OCI-LY7 (cell line): ENCODE data around the gene PTGER4.
"Not testable (repeated sequence)": the region's sequence is repeated elsewhere in the genome, so short reads cannot be mapped to it uniquely, and the experiment has no call there.

Source experiments
- EZH2phosphoT487 ChIP-seq: fragments of 200-600 bp; sonication (generic); IDR thresholded peaks from 2 replicates; pipeline ENCODE4 v1.6.1; 2018; ENCODE audit warnings: low read depth, borderline replicate concordance, mild to moderate bottlenecking, mixed run types, antibody characterized with exemption, low read length, moderate library complexity, mixed read lengths
- TF ChIP-seq, protein P1 (sequence below): fragments of 200-600 bp; sonication (generic); conservative IDR thresholded peaks from 2 replicates; pipeline ENCODE4 v1.5.1; 2014; ENCODE audit warnings: mild to moderate bottlenecking, antibody characterized with exemption, low read length, moderate library complexity, mixed read lengths

GRCh38 chr5:40639531-40639930, 40.2 kb upstream of the PTGER4 start:
- TF ChIP-seq, protein P1, sequence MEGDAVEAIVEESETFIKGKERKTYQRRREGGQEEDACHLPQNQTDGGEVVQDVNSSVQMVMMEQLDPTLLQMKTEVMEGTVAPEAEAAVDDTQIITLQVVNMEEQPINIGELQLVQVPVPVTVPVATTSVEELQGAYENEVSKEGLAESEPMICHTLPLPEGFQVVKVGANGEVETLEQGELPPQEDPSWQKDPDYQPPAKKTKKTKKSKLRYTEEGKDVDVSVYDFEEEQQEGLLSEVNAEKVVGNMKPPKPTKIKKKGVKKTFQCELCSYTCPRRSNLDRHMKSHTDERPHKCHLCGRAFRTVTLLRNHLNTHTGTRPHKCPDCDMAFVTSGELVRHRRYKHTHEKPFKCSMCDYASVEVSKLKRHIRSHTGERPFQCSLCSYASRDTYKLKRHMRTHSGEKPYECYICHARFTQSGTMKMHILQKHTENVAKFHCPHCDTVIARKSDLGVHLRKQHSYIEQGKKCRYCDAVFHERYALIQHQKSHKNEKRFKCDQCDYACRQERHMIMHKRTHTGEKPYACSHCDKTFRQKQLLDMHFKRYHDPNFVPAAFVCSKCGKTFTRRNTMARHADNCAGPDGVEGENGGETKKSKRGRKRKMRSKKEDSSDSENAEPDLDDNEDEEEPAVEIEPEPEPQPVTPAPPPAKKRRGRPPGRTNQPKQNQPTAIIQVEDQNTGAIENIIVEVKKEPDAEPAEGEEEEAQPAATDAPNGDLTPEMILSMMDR = not testable (repeated sequence)
- not testable (repeated sequence) for TF ChIP-seq EZH2phosphoT487
